Left renal cortex interstitium (tissue), 4 donors: ENCODE measurements around the gene KAT2B. TPM values are rescaled to one million over a fixed set of nuclear protein-coding genes. Genes with fewer than 3 reads are reported as not detected.

Experiments used
- DNase-seq, 4 donors: peaks; one replicate each; pipeline ENCODE4 v3.0.0-alpha.2; 2013; ENCODE audit warnings: low read depth in 4 of 4, low spot score in 2 of 4, missing footprints in 1 of 4
- polyA plus RNA-seq, 4 donors: library from polyadenylated mRNA; unstranded; fragments of 120-200 nt; gene quantifications; one replicate each; pipeline ENCODE4 v1.2.1, GENCODE V29; 2013; ENCODE audit not compliant: insufficient read length in 4 of 4

The KAT2B gene
- polyA plus RNA-seq, 4 donors, result 18.2 to 29.7 (median 27.2) TPM

DNA sequence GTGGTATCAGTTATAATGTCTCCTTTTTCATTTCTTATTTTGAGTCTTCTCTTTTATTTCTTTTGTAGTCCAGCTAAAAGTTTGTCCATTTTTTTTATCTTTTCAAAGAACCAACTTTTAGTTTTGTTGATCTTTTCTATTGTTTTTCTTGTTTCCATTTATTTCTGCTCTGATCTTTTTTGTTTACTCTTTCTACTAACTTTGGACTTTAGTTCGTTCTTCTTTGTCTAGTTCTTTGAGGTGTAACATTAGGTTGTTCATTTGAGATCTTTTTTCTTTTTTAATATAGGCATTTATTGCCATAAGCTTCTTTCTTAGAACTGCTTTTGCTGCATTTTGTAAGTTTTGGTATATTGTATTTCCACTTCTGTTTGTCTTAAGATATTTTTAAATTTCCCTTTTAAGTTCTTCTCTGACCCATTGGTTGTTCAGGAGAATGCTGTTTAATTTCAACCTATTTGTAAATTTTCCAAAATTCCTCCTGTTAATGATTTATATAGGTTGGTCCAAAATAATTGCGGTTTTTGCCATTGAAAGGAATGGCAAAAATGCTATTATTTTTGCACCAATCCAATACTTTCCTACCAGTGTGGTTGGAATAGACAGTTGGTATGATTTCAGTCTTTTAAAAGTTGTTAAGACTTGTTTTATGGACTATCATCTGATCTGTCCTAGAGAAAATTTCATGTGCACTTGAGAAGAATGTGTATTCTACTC lies 51.2 kb downstream of the KAT2B start:
- no peak for DNase-seq

DNA sequence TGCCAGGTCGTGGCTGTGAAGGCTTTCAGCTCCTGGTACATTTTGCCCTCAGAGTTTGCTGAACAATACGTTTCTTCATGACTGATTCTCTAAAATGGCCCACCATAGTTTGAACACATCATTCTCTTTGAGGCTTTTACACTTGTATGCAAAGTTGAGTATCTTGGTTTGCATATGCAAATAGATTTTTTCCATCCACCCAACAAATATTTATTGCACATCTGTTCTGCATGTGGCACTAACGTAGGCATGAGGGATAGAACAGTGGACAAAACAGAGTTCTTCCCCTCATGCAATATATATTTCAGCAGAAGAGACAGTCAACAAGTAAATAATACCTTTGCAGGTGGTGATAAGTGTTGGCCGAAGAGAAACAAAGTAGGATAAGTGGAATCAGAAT lies 55.2 kb downstream of the KAT2B start:
- DNase-seq, result no peak

DNA sequence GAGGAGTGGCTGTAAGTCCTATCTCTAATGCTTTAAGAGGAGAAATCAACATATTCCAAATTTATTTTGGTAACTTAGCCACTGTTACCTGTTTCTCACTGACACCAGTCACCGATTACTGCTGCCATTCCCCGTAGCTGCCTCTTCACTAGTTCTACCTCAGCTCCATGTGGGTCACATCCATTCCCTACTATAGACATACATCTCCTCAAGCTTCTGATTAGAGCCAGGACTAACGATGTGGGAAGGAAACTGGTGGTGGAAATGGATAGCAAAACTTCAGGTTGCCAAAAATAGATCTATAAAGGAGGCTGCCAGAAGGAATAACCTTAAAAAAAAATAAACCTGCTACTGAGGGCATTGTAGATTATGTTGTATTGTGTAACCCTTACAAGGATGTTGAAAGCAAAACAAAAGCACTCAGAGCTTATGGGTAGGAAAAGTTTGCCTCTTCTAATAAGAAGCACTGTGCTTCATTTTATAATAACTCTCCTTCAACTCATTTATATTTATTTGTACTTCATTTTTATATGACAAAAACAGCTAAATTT lies 56.0 kb downstream of the KAT2B start:
- no peak for DNase-seq

DNA sequence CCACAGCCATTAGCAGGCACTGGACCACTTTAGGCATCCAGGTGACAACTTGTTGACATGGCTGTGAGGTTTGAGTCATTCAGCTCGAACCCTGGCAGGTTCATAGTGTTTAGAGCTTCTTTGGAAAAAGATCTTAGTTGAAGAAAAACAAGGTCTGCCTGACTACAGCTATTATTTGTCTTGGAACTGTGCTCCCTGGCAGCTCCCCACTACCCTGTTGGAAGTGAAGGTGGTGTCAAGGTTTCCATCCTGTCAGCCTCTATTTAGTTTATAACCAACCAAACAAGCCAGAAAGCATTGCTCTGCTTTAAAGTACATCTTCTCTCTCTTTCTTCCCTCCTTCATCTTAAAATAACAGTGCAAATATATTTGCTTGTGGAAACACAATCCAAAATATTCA lies 56.8 kb downstream of the KAT2B start:
- DNase-seq, result no peak

DNA sequence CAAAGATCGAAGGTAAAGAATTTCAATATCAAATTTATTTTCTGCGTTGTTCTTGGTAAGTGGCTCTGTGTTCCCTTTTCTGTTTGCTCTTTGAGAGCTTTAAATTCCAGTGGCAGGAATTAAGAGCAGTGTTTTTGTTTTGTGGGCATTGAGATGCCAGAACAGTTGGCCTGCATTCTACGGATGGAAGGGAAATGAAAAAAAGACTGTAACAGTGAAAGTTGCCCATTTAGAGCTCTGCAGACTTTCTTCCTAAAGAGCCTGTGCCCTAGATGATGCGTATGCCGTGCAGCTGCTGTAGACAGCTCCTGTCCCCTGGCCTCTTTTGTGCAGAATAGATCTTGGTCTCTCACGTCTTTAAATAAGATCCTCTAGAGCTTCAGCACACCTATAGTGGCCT lies 58.8 kb downstream of the KAT2B start:
- no peak for DNase-seq

DNA sequence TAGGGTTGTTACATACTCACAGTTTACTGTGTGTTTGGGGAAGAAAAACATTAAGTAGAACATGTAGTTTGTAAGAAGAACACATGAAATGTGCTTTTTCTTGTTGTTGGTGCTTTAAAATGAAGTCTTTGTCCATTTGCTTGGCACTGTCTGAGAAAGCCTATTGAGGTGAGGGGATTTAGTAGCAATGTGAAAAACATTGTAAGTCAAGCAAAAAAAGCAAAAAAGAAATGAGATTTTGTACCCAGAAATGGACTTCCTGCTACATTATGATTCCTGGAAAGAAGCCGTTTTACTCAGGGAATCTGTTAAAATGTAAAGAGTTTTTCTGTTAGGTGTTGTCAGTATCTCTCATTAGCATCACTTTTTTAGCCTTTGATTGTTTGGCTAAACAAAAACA lies 59.9 kb downstream of the KAT2B start:
- no peak for DNase-seq

DNA sequence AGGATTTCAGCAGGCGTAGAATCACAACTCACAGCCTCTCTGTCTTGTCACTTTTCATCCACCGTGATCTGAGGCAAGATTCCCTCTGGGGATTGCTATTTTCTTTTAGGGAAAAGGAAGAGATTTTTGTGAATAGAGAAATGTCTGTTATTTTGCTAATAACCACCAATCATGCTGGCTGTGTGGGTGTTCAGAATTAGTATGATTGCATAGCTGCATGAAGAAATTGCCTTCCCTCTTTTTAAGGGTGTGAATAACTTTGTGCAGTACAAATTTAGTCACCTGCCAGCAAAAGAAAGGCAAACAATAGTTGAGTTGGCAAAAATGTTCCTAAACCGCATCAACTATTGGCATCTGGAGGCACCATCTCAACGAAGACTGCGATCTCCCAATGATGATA lies 60.8 kb downstream of the KAT2B start:
- DNase-seq, result no peak

DNA sequence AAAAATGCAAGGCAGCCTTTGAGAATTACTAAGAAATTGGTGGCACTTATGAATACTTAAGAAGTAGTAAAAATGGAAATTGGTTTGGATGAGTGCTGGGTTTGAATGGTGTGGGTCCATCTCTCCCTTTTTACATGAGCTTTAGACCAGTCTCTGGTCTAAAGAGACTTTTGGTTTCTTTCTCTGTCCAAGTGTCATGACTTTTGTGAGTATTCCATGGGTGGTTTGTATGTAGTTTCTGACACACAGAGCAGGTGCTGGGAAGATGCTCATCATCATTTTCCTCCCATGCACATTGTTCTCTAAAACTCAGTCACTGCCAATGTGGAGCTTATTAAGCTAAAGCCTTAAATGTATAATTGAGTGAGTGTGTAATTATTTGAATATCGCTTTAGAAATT lies 63.5 kb downstream of the KAT2B start:
- DNase-seq, result no peak

DNA sequence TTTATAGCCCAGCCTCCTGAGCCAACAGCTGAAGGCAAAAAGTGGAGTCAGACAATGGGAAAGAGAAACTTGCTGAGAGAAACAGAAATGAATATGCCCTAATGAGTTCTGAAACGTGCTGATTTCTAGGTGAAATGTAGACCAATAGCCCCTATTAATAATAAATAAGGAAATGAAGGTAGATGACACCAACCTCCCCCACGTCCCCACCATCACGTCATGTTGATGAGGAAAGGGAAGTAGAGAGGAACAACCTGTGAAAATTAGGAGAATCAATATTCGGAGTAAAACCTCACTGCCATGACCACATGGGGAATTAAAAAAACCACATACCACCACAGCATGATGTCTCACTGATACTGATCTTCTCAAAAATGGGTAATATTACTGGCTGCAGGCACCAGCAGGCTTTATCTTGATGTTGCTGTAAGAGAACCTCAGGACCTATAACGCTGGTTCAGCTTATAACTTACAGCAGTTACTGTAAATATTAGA lies 64.0 kb downstream of the KAT2B start:
- no peak for DNase-seq

DNA sequence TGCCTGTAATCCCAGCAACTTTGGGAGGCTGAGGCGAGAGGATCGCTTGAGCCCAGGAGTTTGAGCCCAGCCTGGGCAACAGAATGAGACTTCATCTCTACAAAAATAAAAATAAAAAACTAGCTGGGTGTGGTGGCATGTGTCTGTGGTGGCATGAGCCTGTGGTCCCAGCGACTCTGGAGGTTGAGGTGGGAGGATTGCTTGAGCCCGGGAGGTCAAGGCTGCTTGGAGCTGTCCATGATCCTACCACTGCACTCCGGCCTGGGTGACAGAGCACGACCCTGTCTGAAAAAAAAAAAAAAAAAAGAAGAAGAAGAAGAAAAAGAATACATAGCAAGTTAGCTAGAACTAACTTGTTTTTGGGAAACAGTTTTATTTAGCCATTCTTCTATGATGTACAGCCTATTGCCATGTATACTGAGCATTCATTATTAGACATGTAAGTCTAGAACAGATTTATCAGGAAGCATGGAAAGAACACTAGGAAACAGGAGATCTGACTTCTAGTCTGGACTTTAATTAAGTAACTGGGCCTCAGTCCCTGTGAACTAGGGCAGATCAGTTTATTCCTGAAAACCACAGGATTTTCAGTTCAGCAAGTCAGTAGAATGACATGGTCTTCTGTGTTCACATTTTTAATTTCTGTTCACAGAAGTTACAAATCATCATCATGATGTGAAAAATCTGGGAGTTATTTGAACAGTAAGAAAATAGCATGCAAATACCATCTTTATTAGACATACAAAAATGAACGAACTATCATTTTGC lies 65.5 kb downstream of the KAT2B start:
- DNase-seq, result no peak

DNA sequence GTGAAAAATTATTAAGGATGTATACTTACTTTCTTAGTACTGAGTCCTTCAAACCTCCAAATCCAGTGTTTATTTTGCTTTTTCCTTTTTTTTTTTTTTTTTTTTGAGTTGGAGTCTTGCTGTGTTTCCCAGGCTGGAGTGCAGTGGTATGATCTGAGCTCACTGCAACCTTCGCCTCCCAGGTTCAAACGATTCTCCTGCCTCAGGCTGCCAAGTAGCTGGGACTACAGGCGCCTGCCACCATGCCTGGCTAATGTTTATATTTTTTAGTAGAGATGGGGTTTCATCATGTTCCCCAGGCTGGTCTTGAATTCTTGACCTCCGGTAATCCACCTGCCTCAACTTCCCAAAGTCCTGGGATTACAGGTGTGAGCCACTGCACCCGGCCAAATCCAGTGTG lies 67.5 kb downstream of the KAT2B start:
- DNase-seq, result no peak

DNA sequence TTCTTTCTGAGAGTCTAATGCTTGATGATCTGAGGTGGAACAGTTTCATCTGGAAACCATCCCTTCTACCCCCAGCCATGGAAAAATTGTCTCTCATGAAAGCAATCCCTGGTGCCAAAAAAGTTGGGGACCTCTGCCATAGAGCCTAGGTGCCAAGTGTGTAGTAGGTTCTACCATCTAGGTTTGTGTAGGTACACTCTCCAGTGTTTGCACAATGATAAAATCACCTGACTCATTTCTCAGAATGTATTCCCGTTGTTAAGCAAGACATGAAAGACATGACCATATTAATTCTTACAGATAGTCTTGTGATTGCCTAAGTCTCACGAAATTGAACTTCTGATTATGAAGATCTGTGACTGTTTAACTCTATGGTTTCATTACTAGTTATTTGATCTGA lies 68.6 kb downstream of the KAT2B start:
- no peak for DNase-seq

DNA sequence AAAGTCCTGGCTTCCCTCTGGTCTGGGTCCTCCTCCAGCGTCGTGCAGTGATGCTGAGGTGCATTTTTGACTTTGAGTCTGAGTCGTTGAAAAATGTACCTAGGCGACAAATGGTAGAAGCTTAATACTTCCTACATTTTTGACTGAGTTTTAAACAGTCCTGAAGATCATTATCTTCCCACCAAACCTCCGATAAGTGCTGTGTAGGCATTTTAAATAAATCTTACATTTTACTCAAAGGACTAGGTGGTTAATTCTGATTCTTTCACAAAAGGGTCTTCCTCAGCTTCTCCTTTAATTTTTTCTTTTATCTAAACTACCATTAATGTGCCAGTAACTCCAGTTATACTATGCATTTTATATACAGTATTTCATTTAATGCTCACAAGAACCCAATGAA lies 70.6 kb downstream of the KAT2B start:
- no peak for DNase-seq

DNA sequence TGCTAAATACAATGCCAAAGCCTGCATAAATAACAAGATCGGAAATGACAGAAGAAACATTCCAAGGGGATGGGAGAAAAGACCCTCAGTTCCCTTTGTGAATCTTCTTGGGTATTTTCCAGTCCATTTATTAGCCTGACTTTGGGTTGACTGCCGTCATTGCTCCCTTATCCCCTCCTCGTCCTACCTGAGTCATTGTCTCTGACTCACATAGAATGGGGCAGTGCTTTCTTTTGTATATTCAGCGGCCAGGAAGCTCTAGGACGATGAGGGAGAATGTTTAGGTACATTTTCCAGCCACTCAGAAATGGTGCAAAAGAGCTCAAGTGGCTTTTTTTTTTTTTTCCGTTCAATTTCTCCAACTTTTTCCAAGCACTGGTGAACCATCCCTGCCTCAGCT lies 71.6 kb downstream of the KAT2B start:
- no peak for DNase-seq

DNA sequence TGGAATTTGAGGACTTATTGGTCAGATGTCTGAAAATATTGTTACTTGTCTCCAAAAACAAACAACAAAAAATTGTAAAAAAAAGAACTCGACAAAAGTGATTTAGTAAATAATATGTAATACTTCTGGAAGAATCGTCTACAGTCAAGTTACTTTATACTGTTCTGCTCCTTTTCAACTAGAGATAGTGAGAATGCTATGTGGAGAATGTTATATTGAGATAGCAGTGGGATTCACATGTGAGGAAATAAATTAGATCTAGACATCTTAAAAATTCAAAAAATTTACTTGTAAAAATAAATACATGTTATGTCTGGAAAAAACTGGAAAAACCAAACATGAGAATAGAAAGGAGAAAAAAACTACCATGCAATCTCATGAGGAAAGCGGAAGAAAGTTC lies 80.8 kb downstream of the KAT2B start:
- DNase-seq, result no peak

DNA sequence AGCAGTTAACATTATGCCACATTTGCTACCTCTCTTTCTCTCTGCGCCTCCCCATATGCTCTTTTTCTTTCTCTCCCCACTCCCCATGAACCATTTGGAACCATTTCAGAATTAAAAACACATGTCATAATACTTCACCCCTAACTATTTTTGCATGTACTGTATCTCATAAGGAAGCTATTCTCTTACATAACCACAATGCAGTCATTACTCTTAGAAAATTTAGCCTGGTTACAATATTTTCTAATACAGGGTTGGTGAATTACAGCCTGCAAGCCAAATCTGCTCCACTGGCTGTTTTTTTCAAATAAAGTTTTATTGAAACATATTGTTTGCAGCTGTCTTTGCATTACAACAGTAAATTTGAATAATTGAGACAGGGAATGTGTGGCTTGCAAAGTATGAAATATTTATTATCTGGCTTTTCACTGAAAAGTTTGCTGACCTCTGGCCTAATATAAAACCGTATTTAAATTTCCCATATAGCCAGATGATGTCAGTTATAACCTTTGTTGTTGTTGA lies 82.9 kb downstream of the KAT2B start:
- no peak for DNase-seq

DNA sequence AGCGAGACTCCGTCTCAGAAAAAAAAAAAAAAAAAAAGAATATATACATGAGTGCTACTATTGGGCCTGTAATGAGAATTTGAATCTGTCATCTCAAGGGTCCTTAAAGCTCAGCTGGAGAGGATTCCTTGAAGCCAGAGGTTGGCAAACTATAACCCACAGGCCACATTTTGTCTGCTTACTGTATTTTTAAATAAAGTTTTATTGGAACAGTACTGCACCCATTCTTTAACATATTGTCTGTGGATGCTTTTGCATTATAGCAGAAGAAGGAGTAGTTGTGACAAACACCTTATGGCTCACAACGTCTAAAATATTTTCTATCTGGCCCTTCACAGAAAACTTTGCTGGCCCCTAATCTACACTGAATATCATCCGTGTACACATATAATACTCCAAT lies 85.0 kb downstream of the KAT2B start:
- no peak for DNase-seq

DNA sequence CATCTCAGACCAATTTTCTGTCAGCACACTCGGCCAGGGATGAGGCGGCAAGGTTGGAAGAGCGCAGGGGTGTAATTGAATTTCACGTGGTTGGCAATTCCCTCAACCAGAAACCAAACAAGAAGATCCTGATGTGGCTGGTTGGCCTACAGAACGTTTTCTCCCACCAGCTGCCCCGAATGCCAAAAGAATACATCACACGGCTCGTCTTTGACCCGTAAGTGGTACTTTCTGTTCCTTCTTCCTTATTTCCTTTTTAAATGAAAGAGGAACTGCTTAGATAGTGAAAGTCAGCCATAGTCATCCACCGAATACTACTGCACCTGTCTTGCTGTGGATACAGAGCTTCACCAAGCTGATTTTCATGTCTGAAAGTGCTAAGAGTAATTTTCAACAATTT lies 85.7 kb downstream of the KAT2B start:
- DNase-seq, result no peak

DNA sequence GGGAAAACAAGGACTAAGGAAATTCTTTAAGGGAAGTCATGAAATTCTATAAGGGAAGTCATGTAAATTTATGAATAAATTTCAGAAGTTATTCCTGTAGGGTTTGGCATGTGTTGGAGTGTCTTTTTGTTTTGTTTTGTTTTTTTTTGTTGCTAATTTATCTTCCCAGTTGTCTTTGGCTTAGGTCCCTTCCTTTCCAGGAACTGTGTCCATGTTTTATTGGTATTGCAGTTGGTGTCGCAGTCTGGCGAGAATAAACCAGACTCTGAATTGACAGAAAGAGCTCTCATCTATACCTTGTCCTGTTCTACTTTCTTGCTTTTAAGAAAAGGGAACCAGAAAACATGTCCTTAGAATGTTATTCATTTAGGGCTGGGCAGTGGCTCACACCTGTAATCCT lies 88.1 kb downstream of the KAT2B start:
- DNase-seq, result no peak

DNA sequence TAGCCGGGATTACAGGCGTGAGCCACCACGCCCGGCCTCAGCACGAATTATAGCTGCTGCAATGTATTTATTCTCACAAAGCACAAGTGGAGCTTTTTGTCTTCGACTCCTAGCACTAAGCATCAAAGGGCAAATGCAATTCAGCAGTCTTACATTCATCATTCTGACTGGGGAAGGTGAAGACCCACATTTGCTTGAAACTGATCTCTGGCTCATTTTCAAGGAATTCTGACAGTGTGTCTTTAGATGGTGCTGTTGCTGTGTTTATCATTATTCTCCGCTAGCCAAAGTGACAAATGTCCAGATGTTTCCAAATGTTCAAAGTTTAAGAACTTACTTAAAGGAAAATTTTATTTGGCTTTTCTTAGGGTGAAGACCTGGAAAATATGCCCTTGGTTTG lies 89.9 kb downstream of the KAT2B start:
- DNase-seq, result peak in 3 of 4 donors; percentile 29 to 48 (median 44)

DNA sequence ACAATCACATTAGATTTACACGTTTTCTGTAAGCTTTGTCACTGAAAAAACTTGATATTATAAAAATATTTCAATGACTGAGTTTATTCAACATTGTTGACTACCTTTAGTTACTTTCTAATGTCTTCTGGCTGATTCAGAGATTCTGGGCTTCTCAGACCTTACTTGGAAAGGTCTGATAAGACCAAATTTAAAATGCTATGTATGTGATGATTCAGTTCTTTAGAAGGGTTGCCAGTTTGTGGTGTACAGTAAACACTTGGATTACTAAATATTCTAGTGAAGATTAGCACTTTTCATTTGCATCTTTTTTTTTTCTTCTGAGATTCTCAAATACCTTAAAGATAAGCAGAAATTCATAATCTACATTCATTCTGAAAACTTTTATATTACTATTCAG lies 96.0 kb downstream of the KAT2B start:
- no peak for DNase-seq

DNA sequence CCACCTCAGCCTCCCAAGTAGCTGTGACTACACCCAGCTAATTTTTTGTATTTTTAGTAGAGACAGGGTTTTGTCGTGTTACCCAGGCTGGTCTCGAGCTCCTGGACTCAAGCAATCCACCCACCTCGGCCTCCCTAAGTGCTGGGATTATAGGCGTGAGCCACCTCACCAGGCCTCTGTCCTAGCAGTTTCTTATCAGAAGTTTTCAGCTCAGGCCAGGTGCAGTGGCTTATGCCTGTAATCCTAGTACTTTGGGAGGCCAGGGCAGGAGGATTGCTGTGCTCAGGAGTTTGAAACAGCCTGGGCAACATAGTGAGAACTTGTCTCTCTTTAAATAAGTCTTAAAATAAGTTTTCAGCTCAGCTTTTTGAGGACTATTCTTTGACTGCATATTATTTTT lies 97.4 kb downstream of the KAT2B start:
- no peak for DNase-seq
